NB4 (cell line): ENCODE measurements around the gene IGFBP3.

Experiments used
- POLR2A ChIP-seq: IDR thresholded peaks from 2 replicates; pipeline ENCODE4 v1.6.1; 2011; ENCODE audit warnings: mild to moderate bottlenecking; ENCODE audit not compliant: insufficient read length; ENCODE audit errors: extremely low read depth
- TF ChIP-seq, protein P1 (sequence below): IDR thresholded peaks from one replicate; pipeline ENCODE4 v1.5.1; 2012; ENCODE audit warnings: low read depth, low read length

DNA sequence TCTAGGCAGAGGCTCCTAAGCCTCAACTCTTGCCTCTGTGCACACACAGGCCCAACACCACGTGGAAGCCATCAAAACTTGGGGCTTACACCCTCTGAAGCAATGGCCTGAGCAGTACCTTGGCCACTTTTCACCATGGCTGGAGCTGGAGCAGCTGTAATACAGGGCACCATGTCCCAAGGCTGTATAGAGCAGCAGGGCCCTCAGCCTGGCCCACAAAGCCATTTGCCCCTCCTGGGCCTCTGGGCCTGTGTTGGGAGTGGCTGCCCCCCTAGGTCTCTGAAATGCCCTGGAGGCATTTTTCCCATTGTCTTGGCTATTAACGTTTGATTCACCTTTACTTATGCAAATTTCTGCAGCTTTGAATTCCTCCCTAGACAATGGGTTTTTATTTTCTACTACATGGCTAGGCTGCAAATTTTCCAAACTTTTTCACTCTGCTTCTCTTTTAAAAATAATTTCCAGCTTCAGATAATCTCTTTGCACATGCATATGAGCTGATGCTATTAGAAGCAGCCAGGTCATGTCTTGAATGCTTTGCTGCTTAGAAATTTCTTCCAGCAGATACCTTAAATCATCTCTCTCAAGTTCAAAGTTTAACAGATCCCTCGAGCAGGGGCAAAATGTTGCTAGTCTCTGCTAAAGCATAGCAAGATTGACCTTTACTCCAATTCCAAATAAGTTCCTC, 42.5 kb downstream of the IGFBP3 start:
- TF ChIP-seq, protein P1, sequence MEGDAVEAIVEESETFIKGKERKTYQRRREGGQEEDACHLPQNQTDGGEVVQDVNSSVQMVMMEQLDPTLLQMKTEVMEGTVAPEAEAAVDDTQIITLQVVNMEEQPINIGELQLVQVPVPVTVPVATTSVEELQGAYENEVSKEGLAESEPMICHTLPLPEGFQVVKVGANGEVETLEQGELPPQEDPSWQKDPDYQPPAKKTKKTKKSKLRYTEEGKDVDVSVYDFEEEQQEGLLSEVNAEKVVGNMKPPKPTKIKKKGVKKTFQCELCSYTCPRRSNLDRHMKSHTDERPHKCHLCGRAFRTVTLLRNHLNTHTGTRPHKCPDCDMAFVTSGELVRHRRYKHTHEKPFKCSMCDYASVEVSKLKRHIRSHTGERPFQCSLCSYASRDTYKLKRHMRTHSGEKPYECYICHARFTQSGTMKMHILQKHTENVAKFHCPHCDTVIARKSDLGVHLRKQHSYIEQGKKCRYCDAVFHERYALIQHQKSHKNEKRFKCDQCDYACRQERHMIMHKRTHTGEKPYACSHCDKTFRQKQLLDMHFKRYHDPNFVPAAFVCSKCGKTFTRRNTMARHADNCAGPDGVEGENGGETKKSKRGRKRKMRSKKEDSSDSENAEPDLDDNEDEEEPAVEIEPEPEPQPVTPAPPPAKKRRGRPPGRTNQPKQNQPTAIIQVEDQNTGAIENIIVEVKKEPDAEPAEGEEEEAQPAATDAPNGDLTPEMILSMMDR, result no peak
- TF ChIP-seq POLR2A, result no peak
